ENCODE measurements around the gene FAM234B. TPM values are rescaled to one million over a fixed set of nuclear protein-coding genes. Genes with fewer than 3 reads are reported as not detected.

Gene FAM234B
- total RNA-seq, 1 donor from 2014 or later, result 16.3 TPM

- no peak overlapping the region for H3K27ac Mint-ChIP-seq (ENCODE audit: unreplicated experiment)
- H3K27me3 Mint-ChIP-seq (ENCODE audit: low read depth), result peaks cover 24% of the 10 kb centered on the region
- peaks cover 4% of the 10 kb centered on the region for H3K4me1 Mint-ChIP-seq
- TF ChIP-seq, protein P1, sequence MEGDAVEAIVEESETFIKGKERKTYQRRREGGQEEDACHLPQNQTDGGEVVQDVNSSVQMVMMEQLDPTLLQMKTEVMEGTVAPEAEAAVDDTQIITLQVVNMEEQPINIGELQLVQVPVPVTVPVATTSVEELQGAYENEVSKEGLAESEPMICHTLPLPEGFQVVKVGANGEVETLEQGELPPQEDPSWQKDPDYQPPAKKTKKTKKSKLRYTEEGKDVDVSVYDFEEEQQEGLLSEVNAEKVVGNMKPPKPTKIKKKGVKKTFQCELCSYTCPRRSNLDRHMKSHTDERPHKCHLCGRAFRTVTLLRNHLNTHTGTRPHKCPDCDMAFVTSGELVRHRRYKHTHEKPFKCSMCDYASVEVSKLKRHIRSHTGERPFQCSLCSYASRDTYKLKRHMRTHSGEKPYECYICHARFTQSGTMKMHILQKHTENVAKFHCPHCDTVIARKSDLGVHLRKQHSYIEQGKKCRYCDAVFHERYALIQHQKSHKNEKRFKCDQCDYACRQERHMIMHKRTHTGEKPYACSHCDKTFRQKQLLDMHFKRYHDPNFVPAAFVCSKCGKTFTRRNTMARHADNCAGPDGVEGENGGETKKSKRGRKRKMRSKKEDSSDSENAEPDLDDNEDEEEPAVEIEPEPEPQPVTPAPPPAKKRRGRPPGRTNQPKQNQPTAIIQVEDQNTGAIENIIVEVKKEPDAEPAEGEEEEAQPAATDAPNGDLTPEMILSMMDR (conservative IDR thresholded peaks at IDR 0.05), result no peak
- DNase-seq (ENCODE audit: low read depth, low spot score), result no peak
- H3K36me3 Mint-ChIP-seq (ENCODE audit: low read depth), result no peaks in the 10 kb centered on the region
- H3K9me3 Mint-ChIP-seq, result no peaks in the 10 kb centered on the region
- H3K4me3 Mint-ChIP-seq, result no peak overlapping the region
Measured at GRCh38 chr12:13039328-13039956, 4.7 kb upstream of the FAM234B start.

- H3K36me3 Mint-ChIP-seq (ENCODE audit: low read depth), result no peaks in the 10 kb centered on the region
- H3K9me3 Mint-ChIP-seq, result no peaks in the 10 kb centered on the region
- H3K27ac Mint-ChIP-seq (ENCODE audit: unreplicated experiment), result no peak overlapping the region
- peaks cover 27% of the 10 kb centered on the region for H3K27me3 Mint-ChIP-seq (ENCODE audit: low read depth)
- DNase-seq (ENCODE audit: low read depth, low spot score), result no peak
- H3K4me3 Mint-ChIP-seq, result peak overlapping the region; percentile 12
- peaks cover 18% of the 10 kb centered on the region for H3K4me1 Mint-ChIP-seq
- TF ChIP-seq, protein P1 (conservative IDR thresholded peaks at IDR 0.05), result no peak
Measured at GRCh38 chr12:13041224-13041623, 3.0 kb upstream of the FAM234B start.

GRCh38 chr12:13042666-13043230 lies 1.4 kb upstream of the FAM234B start:
- Mint-ChIP-seq H3K36me3 (ENCODE audit: low read depth) (no peaks in the 10 kb centered on the region), H3K4me1 (peaks cover 18% of the 10 kb centered on the region), H3K9me3 (no peaks in the 10 kb centered on the region), H3K27me3 (ENCODE audit: low read depth) (peaks cover 27% of the 10 kb centered on the region), H3K27ac (ENCODE audit: unreplicated experiment) (no peak overlapping the region), H3K4me3 (peak overlapping the region; percentile 85)
- no peak for DNase-seq (ENCODE audit: low read depth, low spot score)
- TF ChIP-seq, protein P1 (conservative IDR thresholded peaks at IDR 0.05), result no peak

DNA sequence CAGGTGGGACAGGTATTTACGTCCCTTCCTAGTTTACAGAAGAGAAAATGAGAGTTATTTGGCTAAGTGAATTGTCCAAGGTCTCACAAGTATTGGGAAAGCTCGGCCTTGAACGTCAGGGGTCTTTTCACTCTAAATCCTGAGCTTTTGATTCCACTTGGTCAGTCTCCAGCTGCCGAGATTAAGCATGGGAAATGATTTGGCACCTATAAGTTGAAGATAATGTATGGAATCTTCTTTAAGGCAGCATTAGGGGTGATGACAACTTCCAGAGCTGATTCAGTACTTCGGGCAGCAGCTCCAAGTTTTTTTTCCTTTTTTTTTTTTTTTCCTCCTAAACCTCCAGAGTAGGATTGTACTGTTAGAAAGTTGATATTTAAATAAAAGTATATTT lies 722 bp downstream of the FAM234B start:
- Mint-ChIP-seq H3K9me3 (no peaks in the 10 kb centered on the region), H3K4me1 (peaks cover 18% of the 10 kb centered on the region), H3K27ac (ENCODE audit: unreplicated experiment) (no peak overlapping the region), H3K27me3 (ENCODE audit: low read depth) (peaks cover 27% of the 10 kb centered on the region), H3K4me3 (peak overlapping the region; percentile 93), H3K36me3 (ENCODE audit: low read depth) (no peaks in the 10 kb centered on the region)
- no peak for DNase-seq (ENCODE audit: low read depth, low spot score)
- TF ChIP-seq, protein P1 (conservative IDR thresholded peaks at IDR 0.05), result no peak

GRCh38 chr12:13045816-13046215 lies 1.6 kb downstream of the FAM234B start:
- Mint-ChIP-seq H3K4me3 (peak overlapping the region; percentile 93), H3K27me3 (ENCODE audit: low read depth) (peaks cover 25% of the 10 kb centered on the region), H3K4me1 (peaks cover 22% of the 10 kb centered on the region), H3K36me3 (ENCODE audit: low read depth) (no peaks in the 10 kb centered on the region), H3K9me3 (no peaks in the 10 kb centered on the region), H3K27ac (ENCODE audit: unreplicated experiment) (no peak overlapping the region)
- DNase-seq (ENCODE audit: low read depth, low spot score), result no peak
- TF ChIP-seq, protein P1 (conservative IDR thresholded peaks at IDR 0.05), result no peak
